GM12801 (cell line): Measurements from ENCODE around the gene ADGRV1.

ENCODE experiments used
- TF ChIP-seq, protein P1 (sequence below): IDR thresholded peaks from one replicate; pipeline ENCODE4 v1.5.1; 2011; ENCODE audit warnings: control low read depth; ENCODE audit not compliant: insufficient read length; ENCODE audit errors: extremely low read depth

ADGRV1 gene

DNA sequence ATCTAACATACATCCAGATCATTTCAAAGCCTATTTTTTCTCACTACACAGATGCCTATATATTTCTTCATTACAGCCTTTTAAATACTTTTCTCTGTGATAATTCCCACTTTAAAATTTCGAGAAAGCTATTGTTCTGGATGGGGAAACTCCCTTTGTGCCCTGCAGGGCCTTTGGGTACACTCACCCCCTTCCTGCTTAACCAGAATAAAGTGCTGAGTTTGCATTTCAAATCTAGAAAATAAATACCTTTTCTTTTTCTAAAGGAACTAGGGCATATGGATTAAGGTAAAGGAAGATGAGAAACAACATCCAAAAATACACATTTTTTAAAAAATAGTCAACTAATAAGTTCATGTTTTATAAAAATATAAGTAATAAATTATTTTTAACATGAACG, 323.9 kb downstream of the ADGRV1 start:
- TF ChIP-seq, protein P1, sequence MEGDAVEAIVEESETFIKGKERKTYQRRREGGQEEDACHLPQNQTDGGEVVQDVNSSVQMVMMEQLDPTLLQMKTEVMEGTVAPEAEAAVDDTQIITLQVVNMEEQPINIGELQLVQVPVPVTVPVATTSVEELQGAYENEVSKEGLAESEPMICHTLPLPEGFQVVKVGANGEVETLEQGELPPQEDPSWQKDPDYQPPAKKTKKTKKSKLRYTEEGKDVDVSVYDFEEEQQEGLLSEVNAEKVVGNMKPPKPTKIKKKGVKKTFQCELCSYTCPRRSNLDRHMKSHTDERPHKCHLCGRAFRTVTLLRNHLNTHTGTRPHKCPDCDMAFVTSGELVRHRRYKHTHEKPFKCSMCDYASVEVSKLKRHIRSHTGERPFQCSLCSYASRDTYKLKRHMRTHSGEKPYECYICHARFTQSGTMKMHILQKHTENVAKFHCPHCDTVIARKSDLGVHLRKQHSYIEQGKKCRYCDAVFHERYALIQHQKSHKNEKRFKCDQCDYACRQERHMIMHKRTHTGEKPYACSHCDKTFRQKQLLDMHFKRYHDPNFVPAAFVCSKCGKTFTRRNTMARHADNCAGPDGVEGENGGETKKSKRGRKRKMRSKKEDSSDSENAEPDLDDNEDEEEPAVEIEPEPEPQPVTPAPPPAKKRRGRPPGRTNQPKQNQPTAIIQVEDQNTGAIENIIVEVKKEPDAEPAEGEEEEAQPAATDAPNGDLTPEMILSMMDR = no peak

DNA sequence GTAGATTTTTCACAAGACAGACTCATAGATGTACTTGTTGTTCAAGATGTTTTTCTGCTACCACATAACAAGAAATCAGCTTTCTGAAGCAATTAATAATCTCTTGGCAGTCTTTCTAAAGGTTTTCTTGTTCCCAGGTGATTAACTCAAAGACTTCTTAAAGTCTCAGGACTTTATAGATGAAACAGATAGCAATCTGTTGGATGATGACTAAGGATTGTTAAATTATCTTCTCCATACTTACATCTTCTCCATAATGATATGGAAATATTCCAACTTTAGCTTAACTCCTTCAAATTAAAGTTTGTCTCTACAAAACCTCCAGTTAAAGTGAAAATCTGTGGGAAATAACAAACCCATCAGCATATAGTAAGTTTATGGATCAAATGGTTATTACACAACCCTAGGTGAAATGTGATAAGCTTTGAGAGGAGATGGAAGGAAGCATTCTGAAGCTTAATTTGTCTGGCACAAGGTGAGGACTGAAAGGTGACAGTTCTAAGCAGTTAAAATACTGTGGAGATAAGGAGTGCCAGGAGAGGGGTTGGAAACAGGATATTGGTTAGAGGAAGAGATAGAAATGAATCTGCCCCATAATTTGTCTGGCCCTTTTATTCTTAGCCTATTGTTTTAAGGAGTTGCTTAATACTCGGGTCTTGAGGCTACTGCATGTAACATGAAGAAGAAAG, 326.7 kb downstream of the ADGRV1 start:
- TF ChIP-seq, protein P1 = no peak

DNA sequence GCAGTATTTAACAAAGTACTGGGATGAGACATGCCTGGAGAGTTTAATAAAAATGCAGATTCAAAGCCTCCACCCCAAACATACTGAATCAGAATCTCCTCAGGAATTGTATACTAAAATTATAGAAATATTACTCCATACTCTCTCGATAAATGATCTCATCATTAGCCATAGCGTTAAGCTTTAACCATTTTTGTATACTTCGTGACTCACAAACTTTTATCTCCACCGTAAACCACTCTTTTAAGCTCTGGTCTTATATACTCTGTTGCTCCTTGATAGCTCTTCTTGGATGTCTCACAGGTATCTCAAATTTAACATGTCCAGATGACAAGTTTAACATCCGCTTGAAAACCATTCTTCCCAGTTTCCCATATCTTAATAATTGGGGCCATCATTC, 327.8 kb downstream of the ADGRV1 start:
- TF ChIP-seq, protein P1 = no peak

DNA sequence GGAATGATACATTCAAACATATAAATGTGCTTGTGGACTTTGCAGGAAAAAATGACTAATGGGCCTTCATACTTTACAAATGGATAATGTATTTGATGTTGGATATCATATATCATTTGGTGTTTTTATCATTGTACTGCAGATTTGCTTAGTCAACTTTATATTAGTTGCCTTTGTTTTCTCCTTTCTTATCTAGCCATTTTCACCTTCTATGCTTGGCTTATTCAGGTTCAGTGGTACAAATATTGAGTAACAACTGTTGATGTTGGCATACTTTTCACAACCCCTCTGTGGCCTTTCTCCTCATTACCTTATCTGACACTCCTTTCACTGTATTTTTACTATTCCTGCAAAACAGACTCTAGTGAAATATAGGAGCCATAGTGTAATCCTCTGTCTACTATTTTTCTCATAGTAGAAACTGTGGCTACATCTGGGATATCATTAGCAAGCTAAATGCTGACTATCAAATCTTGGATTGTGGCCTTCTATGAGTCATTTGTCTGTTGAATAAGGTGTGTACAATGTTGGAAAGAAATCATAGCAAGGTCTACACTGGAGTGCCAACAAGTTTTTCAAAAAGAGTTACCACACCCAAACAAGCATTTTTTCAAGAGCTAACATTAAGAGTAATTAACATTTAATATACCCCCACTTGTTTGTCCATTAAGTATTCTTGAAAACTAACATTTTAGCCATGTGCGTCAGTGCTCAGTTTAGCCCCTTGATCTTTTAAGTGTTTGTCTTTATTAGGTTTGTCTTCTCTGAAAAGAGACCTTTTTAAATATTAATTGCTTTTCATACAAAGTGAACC, 330.1 kb downstream of the ADGRV1 start:
- TF ChIP-seq, protein P1 = no peak

DNA sequence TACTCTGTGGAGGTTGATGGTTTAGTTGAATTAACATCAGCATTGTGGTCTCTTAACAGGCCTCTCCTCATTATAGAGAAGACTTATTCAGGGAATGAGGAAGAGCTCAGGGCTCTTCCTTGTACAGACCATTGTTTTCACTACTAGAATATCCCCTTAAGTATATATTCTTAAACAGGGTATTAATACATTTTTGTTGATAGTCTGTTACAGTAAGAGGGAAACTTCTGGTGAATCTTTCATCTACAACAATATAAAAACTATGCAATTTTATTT, 330.7 kb downstream of the ADGRV1 start:
- TF ChIP-seq, protein P1 = no peak

DNA sequence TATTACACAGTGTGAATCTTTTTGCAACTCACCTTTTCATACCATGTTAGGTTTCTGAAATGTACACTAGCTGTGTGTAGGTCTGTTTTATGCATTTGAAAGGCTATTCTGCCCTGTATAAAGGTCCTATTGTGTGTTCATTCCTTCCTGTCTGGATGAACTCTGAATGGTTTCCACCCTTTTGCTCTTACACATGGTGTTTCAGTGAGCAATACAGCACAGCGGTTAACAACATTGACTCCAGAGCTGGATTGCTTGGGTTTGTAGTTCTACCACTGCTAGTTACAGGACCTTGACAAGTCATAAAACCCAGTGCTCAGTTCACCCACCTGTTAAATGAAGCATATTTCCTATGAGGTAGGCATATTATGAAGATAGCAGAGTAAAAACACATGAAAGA, 331.6 kb downstream of the ADGRV1 start:
- TF ChIP-seq, protein P1 = no peak

DNA sequence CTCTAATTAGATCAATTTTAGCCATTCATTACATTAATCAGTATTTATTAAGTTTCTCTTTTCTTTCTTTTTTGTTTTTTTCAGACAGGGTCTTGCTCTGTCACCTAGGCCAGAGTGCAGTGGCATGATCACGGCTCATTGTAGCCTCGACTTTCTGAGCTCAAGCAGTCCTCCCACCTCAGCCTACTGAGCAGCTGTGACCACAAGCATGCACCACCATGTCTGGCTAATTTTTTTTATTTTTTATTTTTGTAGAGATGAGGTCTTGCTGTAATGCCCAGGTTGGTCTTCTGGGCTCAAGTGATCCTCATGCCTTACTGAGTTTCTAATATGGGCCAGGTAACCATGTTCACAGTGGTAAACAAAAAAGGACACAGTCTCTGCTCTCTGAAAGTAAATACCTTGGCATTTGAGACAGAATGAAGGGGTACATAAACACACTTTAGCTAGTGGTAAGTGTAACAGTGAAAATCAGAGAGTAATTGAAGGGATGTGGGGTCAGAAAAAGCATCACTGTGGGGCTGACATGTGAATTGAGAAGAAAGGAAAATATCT, 336.3 kb downstream of the ADGRV1 start:
- TF ChIP-seq, protein P1 = no peak
